ENCODE results near the gene DEDD.
"Not testable (repeated sequence)": the region's sequence is repeated elsewhere in the genome, so short reads cannot be mapped to it uniquely, and the experiment has no call there.

The DEDD gene

GRCh38 chr1:161121834-161122233 is 10.6 kb downstream of the DEDD start:
- DNase-seq, result no peak

GRCh38 chr1:161121042-161121650 is 11.3 kb downstream of the DEDD start:
- no peak for DNase-seq

GRCh38 chr1:161119092-161119903 is 13.2 kb downstream of the DEDD start:
- peak in 1 of 2 experiments; percentile 22 for DNase-seq

GRCh38 chr1:161117759-161118581 is 14.5 kb downstream of the DEDD start, which contains the start of the genes NIT1 and PFDN2:
Gene NIT1 (plus strand): TSS chr1:161118105. CDS start chr1:161118177, 72 bp downstream.
Gene PFDN2 (minus strand): TSS chr1:161118037. CDS start chr1:161118026, 11 bp downstream.
- DNase-seq, result peak; percentile 35 to 57

GRCh38 chr1:161115961-161116360 is 16.5 kb downstream of the DEDD start:
- DNase-seq, result not testable (repeated sequence)

- no peak for DNase-seq
These were observed 17.2 kb downstream of the DEDD start for GRCh38 chr1:161115132-161115711.

- no peak for DNase-seq
These were observed 17.9 kb downstream of the DEDD start for GRCh38 chr1:161114556-161114955.

GRCh38 chr1:161113915-161114314 is 18.6 kb downstream of the DEDD start:
- DNase-seq, result no peak

- DNase-seq, result no peak
These were observed 20.9 kb downstream of the DEDD start for GRCh38 chr1:161111527-161111926.

GRCh38 chr1:161111117-161111516 is 21.4 kb downstream of the DEDD start:
- DNase-seq, result no peak

- DNase-seq, result no peak
These were observed 26.0 kb downstream of the DEDD start for GRCh38 chr1:161106431-161106830.

- DNase-seq, result no peak
These were observed 31.9 kb downstream of the DEDD start for GRCh38 chr1:161100556-161100955.

- DNase-seq, result no peak
These were observed 33.2 kb downstream of the DEDD start for GRCh38 chr1:161099090-161099802.

GRCh38 chr1:161098210-161099068 is 34.0 kb downstream of the DEDD start, which contains the start of gene KLHDC9:
Gene KLHDC9 (plus strand): TSS chr1:161098361. CDS start chr1:161098536, 175 bp downstream.
- peak; percentile 81 to 92 for DNase-seq

- no peak for DNase-seq
These were observed 35.9 kb downstream of the DEDD start for GRCh38 chr1:161096530-161096929.

GRCh38 chr1:161096015-161096414 is 36.5 kb downstream of the DEDD start:
- no peak for DNase-seq

- DNase-seq, result no peak
These were observed 37.2 kb downstream of the DEDD start for GRCh38 chr1:161095230-161095629.

GRCh38 chr1:161094481-161094880 is 38.0 kb downstream of the DEDD start:
- no peak for DNase-seq

- DNase-seq, result no peak
These were observed 39.8 kb downstream of the DEDD start for GRCh38 chr1:161092621-161093028.

GRCh38 chr1:161091796-161092507 is 40.5 kb downstream of the DEDD start:
- DNase-seq, result no peak
